Karpas-422 (cell line): Measurements from ENCODE around the gene SMARCD1. TPM values are rescaled to one million over a fixed set of nuclear protein-coding genes. Genes with fewer than 3 reads are reported as not detected.
A peak's percentile ranks its signal among the peaks of the same experiment; 100 is the strongest.

Experiments used
- DNase-seq: peaks from one replicate; pipeline ENCODE4 v3.0.0-alpha.2; 2015
- H2AFZ ChIP-seq: fragments of 200-600 bp; sonication (generic); 2 replicates; pipeline ENCODE4 v1.6.1; 2014; ENCODE audit warnings: antibody characterized with exemption, low read length, mixed read lengths
- H3K27ac ChIP-seq: fragments of 200-600 bp; sonication (generic); 2 replicates; pipeline ENCODE4 v1.5.1; 2014; ENCODE audit warnings: mild to moderate bottlenecking, low read length, moderate library complexity
- H3K27me3 ChIP-seq: fragments of 200-600 bp; sonication (generic); 2 replicates; pipeline ENCODE4 v1.6.1; 2014; ENCODE audit warnings: low read length, mixed read lengths
- H3K36me3 ChIP-seq: fragments of 200-600 bp; sonication (generic); 2 replicates; pipeline ENCODE4 v1.6.1; 2014; ENCODE audit warnings: low read length, mixed read lengths; ENCODE audit not compliant: insufficient read depth
- H3K4me1 ChIP-seq: fragments of 200-600 bp; sonication (generic); 2 replicates; pipeline ENCODE4 v1.6.1; 2014; ENCODE audit warnings: mild to moderate bottlenecking, low read length, mixed read lengths
- H3K4me2 ChIP-seq: fragments of 200-600 bp; sonication (generic); 2 replicates; pipeline ENCODE4 v1.6.1; 2014; ENCODE audit warnings: low read length, low read depth, mild to moderate bottlenecking; ENCODE audit not compliant: poor library complexity, severe bottlenecking
- H3K4me3 ChIP-seq: fragments of 200-600 bp; sonication (generic); 2 replicates; pipeline ENCODE4 v1.5.1; 2014; ENCODE audit warnings: mild to moderate bottlenecking, antibody characterized with exemption, low read length, mixed read lengths
- H3K79me2 ChIP-seq: fragments of 200-600 bp; sonication (generic); 2 replicates; pipeline ENCODE4 v1.6.1; 2014; ENCODE audit warnings: mild to moderate bottlenecking, low read length, mixed read lengths
- H3K9ac ChIP-seq: fragments of 200-600 bp; sonication (generic); 2 replicates; pipeline ENCODE4 v1.6.0; 2014; ENCODE audit warnings: low read length
- H3K9me2 ChIP-seq: fragments of 200-600 bp; sonication (generic), shearing (Covaris generic); replicated peaks from 2 replicates; pipeline ENCODE4 v1.6.0; 2014; ENCODE audit warnings: mild to moderate bottlenecking, low read length, moderate library complexity; ENCODE audit not compliant: insufficient read depth
- H3K9me3 ChIP-seq: fragments of 300-700, 200-600 bp; sonication (generic); 2 replicates; pipeline ENCODE4 v1.6.1; 2014; ENCODE audit warnings: low read length, mixed read lengths
- H4K20me1 ChIP-seq: fragments of 200-600 bp; sonication (generic); 2 replicates; pipeline ENCODE4 v1.6.1; 2014; ENCODE audit warnings: mild to moderate bottlenecking, antibody characterized with exemption, low read length, low read depth; ENCODE audit not compliant: insufficient read depth
- total RNA-seq: library from RNA; depleted of rRNA; stranded (reverse); fragments of >200 nt; shearing (Covaris generic); gene quantifications from 2 replicates; pipeline ENCODE4 v1.2.3, GENCODE V29; 2014; ENCODE audit warnings: low replicate concordance

SMARCD1 gene
- total RNA-seq, 1 experiment from 2014 or later = 124 TPM

- no peak overlapping the region; the same call in 1 of the 2 replicates for H3K4me3 ChIP-seq
- H3K4me1 ChIP-seq = peaks cover 55% of the 10 kb centered on the region
- peak overlapping the region; percentile 15 for H3K4me2 ChIP-seq
- H4K20me1 ChIP-seq = no peaks in the 10 kb centered on the region
- peak overlapping the region; percentile 41 for H2AFZ ChIP-seq
- DNase-seq = peak; percentile 89
- H3K36me3 ChIP-seq = peaks cover 8% of the 10 kb centered on the region; the same call in 1 of the 2 replicates
- peak overlapping the region; percentile 34 for H3K9ac ChIP-seq
- H3K9me2 ChIP-seq = no peaks in the 10 kb centered on the region
- H3K27me3 ChIP-seq = no peaks in the 10 kb centered on the region
- H3K79me2 ChIP-seq = no peaks in the 10 kb centered on the region; the same call in 1 of the 2 replicates
- no peak overlapping the region for H3K27ac ChIP-seq
- no peaks in the 10 kb centered on the region for H3K9me3 ChIP-seq
These were observed 14.7 kb upstream of the SMARCD1 start for GRCh38 chr12:50070314-50071060.

- no peaks in the 10 kb centered on the region for H3K9me2 ChIP-seq
- H3K4me1 ChIP-seq = peaks cover 39% of the 10 kb centered on the region
- no peaks in the 10 kb centered on the region for H3K27me3 ChIP-seq
- peak overlapping the region; percentile 42 for H3K4me2 ChIP-seq
- H3K36me3 ChIP-seq = peaks cover 10% of the 10 kb centered on the region; the same call in 1 of the 2 replicates
- no peak overlapping the region; the same call in 1 of the 2 replicates for H2AFZ ChIP-seq
- peak overlapping the region; percentile 35 for H3K27ac ChIP-seq
- H3K9me3 ChIP-seq = no peaks in the 10 kb centered on the region
- no peak for DNase-seq
- H4K20me1 ChIP-seq = no peaks in the 10 kb centered on the region
- H3K79me2 ChIP-seq = no peaks in the 10 kb centered on the region; the same call in 1 of the 2 replicates
- no peak overlapping the region for H3K4me3 ChIP-seq
- H3K9ac ChIP-seq = peak overlapping the region; percentile 44; the same call in 1 of the 2 replicates
These were observed 12.8 kb upstream of the SMARCD1 start for GRCh38 chr12:50072198-50072907.

- no peaks in the 10 kb centered on the region for H3K9me3 ChIP-seq
These were observed 11.9 kb upstream of the SMARCD1 start for GRCh38 chr12:50073206-50073605.

GRCh38 chr12:50073712-50074111 lies 11.4 kb upstream of the SMARCD1 start:
- no peak overlapping the region for H3K9ac ChIP-seq
- H3K79me2 ChIP-seq = no peaks in the 10 kb centered on the region; the same call in 1 of the 2 replicates
- no peak overlapping the region for H3K4me3 ChIP-seq
- peaks cover 39% of the 10 kb centered on the region for H3K4me1 ChIP-seq
- no peaks in the 10 kb centered on the region for H4K20me1 ChIP-seq
- H3K9me3 ChIP-seq = no peaks in the 10 kb centered on the region
- H3K27ac ChIP-seq = no peak overlapping the region
- H3K9me2 ChIP-seq = no peaks in the 10 kb centered on the region
- no peak overlapping the region for H2AFZ ChIP-seq
- 0 out of 2 replicates have a peak, but pooled peaks cover 2% of the 10 kb centered on the region for H3K36me3 ChIP-seq
- no peaks in the 10 kb centered on the region for H3K27me3 ChIP-seq
- no peak for DNase-seq
- H3K4me2 ChIP-seq = no peak overlapping the region

More at GRCh38 chr12:50073206-50073605, 11.9 kb upstream of the SMARCD1 start:
- no peak for DNase-seq
- Histone ChIP-seq H2AFZ (no peak overlapping the region), H3K9ac (no peak overlapping the region), H3K4me3 (no peak overlapping the region), H3K79me2 (no peaks in the 10 kb centered on the region; the same call in 1 of the 2 replicates), H3K9me2 (no peaks in the 10 kb centered on the region), H3K4me2 (no peak overlapping the region), H3K4me1 (peaks cover 39% of the 10 kb centered on the region), H4K20me1 (no peaks in the 10 kb centered on the region), H3K27me3 (no peaks in the 10 kb centered on the region), H3K36me3 (peaks cover 7% of the 10 kb centered on the region; the same call in 1 of the 2 replicates), H3K27ac (no peak overlapping the region)

GRCh38 chr12:50074936-50075807 lies 10.0 kb upstream of the SMARCD1 start:
- Histone ChIP-seq H2AFZ (peak overlapping the region; percentile 10; the same call in 1 of the 2 replicates), H3K27me3 (no peaks in the 10 kb centered on the region), H3K27ac (no peak overlapping the region), H3K4me2 (peak overlapping the region; percentile 20), H3K4me1 (peaks cover 35% of the 10 kb centered on the region), H3K9me2 (no peaks in the 10 kb centered on the region), H4K20me1 (no peaks in the 10 kb centered on the region), H3K79me2 (no peaks in the 10 kb centered on the region; the same call in 1 of the 2 replicates), H3K9ac (peak overlapping the region; percentile 29), H3K4me3 (no peak overlapping the region), H3K36me3 (0 out of 2 replicates have a peak, but pooled peaks cover 2% of the 10 kb centered on the region), H3K9me3 (no peaks in the 10 kb centered on the region)
- DNase-seq = peak; percentile 93

GRCh38 chr12:50075808-50076170 lies 9.4 kb upstream of the SMARCD1 start:
- Histone ChIP-seq H3K9ac (no peak overlapping the region), H3K4me1 (peaks cover 29% of the 10 kb centered on the region), H3K79me2 (no peaks in the 10 kb centered on the region; the same call in 1 of the 2 replicates), H3K9me2 (no peaks in the 10 kb centered on the region), H3K9me3 (no peaks in the 10 kb centered on the region), H3K36me3 (0 out of 2 replicates have a peak, but pooled peaks cover 2% of the 10 kb centered on the region), H3K4me3 (no peak overlapping the region), H4K20me1 (no peaks in the 10 kb centered on the region), H2AFZ (no peak overlapping the region), H3K27me3 (no peaks in the 10 kb centered on the region), H3K4me2 (no peak overlapping the region), H3K27ac (no peak overlapping the region)
- DNase-seq = no peak

GRCh38 chr12:50077099-50077498 lies 8.0 kb upstream of the SMARCD1 start:
- no peak overlapping the region for H3K4me2 ChIP-seq
- 0 out of 2 replicates have a peak, but pooled peaks cover 2% of the 10 kb centered on the region for H3K36me3 ChIP-seq
- peaks cover 19% of the 10 kb centered on the region for H3K4me1 ChIP-seq
- H3K27me3 ChIP-seq = no peaks in the 10 kb centered on the region
- no peak overlapping the region for H3K27ac ChIP-seq
- no peaks in the 10 kb centered on the region for H4K20me1 ChIP-seq
- H3K9ac ChIP-seq = no peak overlapping the region
- no peak overlapping the region for H3K4me3 ChIP-seq
- no peaks in the 10 kb centered on the region for H3K9me2 ChIP-seq
- no peak for DNase-seq
- H3K79me2 ChIP-seq = no peaks in the 10 kb centered on the region
- no peaks in the 10 kb centered on the region for H3K9me3 ChIP-seq
- H2AFZ ChIP-seq = no peak overlapping the region
